ENCODE data around the gene SLC16A4.

- TF ChIP-seq, protein P1, sequence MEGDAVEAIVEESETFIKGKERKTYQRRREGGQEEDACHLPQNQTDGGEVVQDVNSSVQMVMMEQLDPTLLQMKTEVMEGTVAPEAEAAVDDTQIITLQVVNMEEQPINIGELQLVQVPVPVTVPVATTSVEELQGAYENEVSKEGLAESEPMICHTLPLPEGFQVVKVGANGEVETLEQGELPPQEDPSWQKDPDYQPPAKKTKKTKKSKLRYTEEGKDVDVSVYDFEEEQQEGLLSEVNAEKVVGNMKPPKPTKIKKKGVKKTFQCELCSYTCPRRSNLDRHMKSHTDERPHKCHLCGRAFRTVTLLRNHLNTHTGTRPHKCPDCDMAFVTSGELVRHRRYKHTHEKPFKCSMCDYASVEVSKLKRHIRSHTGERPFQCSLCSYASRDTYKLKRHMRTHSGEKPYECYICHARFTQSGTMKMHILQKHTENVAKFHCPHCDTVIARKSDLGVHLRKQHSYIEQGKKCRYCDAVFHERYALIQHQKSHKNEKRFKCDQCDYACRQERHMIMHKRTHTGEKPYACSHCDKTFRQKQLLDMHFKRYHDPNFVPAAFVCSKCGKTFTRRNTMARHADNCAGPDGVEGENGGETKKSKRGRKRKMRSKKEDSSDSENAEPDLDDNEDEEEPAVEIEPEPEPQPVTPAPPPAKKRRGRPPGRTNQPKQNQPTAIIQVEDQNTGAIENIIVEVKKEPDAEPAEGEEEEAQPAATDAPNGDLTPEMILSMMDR (conservative IDR thresholded peaks at IDR 0.05; ENCODE audit: low read depth in 2 of 2) = no peak
- no peak for TF ChIP-seq EZH2 (IDR thresholded peaks at IDR 0.05; ENCODE audit: low read depth, unreplicated experiment)
- TF ChIP-seq POLR2AphosphoS5 (IDR thresholded peaks at IDR 0.05; ENCODE audit: low read depth) = no peak
- no peak for TF ChIP-seq JUNB (IDR thresholded peaks at IDR 0.05; ENCODE audit: unreplicated experiment)
- no peak for TF ChIP-seq EZH2phosphoT487 (IDR thresholded peaks at IDR 0.05; ENCODE audit: unreplicated experiment)
- TF ChIP-seq ZNF462 (CRISPR knock-in tag; IDR thresholded peaks at IDR 0.05) = no peak
- no peak for TF ChIP-seq CREB1 (CRISPR knock-in tag; IDR thresholded peaks at IDR 0.05; ENCODE audit: low read depth)
- TF ChIP-seq, protein P2, sequence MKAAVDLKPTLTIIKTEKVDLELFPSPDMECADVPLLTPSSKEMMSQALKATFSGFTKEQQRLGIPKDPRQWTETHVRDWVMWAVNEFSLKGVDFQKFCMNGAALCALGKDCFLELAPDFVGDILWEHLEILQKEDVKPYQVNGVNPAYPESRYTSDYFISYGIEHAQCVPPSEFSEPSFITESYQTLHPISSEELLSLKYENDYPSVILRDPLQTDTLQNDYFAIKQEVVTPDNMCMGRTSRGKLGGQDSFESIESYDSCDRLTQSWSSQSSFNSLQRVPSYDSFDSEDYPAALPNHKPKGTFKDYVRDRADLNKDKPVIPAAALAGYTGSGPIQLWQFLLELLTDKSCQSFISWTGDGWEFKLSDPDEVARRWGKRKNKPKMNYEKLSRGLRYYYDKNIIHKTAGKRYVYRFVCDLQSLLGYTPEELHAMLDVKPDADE (IDR thresholded peaks at IDR 0.05) = no peak
- TF ChIP-seq, protein P3, sequence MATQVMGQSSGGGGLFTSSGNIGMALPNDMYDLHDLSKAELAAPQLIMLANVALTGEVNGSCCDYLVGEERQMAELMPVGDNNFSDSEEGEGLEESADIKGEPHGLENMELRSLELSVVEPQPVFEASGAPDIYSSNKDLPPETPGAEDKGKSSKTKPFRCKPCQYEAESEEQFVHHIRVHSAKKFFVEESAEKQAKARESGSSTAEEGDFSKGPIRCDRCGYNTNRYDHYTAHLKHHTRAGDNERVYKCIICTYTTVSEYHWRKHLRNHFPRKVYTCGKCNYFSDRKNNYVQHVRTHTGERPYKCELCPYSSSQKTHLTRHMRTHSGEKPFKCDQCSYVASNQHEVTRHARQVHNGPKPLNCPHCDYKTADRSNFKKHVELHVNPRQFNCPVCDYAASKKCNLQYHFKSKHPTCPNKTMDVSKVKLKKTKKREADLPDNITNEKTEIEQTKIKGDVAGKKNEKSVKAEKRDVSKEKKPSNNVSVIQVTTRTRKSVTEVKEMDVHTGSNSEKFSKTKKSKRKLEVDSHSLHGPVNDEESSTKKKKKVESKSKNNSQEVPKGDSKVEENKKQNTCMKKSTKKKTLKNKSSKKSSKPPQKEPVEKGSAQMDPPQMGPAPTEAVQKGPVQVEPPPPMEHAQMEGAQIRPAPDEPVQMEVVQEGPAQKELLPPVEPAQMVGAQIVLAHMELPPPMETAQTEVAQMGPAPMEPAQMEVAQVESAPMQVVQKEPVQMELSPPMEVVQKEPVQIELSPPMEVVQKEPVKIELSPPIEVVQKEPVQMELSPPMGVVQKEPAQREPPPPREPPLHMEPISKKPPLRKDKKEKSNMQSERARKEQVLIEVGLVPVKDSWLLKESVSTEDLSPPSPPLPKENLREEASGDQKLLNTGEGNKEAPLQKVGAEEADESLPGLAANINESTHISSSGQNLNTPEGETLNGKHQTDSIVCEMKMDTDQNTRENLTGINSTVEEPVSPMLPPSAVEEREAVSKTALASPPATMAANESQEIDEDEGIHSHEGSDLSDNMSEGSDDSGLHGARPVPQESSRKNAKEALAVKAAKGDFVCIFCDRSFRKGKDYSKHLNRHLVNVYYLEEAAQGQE (IDR thresholded peaks at IDR 0.05; ENCODE audit: unreplicated experiment) = no peak
- TF ChIP-seq NANOG (IDR thresholded peaks at IDR 0.05; ENCODE audit: borderline replicate concordance) = no peak
- no peak for TF ChIP-seq STAT1 (IDR thresholded peaks at IDR 0.05; ENCODE audit: unreplicated experiment)
- TF ChIP-seq ZNF331 (CRISPR knock-in tag; IDR thresholded peaks at IDR 0.05; ENCODE audit: low read depth) = no peak
Observed at GRCh38 chr1:110324667-110325066, 66.2 kb downstream of the SLC16A4 start.

All from GM23338 (cell line).